Upper lobe of left lung (tissue), 4 donors: ENCODE results near the gene EHD4.

Experiments used
- CTCF ChIP-seq, 6 experiments: fragments of 450-650 bp in 4 of 6; fragments of 200-600 bp in 2 of 6; sonication (generic) in 2 of 6; IDR thresholded peaks; one replicate each; pipeline ENCODE4 v1.5.1; 2016 to 2019; ENCODE audit warnings: antibody characterized with exemption in 6 of 6
- EP300 ChIP-seq, 4 donors: sonication (generic); formaldehyde crosslinking; IDR thresholded peaks; one replicate each; pipeline ENCODE4 v1.5.1; 2017; ENCODE audit warnings: antibody characterized with exemption in 4 of 4, control low read depth in 2 of 4
- POLR2A ChIP-seq, 4 donors: fragments of 450-650 bp; IDR thresholded peaks; one replicate each; pipeline ENCODE4 v1.5.1; 2016 to 2017; ENCODE audit warnings: antibody characterized with exemption in 4 of 4, mild to moderate bottlenecking in 2 of 4

DNA sequence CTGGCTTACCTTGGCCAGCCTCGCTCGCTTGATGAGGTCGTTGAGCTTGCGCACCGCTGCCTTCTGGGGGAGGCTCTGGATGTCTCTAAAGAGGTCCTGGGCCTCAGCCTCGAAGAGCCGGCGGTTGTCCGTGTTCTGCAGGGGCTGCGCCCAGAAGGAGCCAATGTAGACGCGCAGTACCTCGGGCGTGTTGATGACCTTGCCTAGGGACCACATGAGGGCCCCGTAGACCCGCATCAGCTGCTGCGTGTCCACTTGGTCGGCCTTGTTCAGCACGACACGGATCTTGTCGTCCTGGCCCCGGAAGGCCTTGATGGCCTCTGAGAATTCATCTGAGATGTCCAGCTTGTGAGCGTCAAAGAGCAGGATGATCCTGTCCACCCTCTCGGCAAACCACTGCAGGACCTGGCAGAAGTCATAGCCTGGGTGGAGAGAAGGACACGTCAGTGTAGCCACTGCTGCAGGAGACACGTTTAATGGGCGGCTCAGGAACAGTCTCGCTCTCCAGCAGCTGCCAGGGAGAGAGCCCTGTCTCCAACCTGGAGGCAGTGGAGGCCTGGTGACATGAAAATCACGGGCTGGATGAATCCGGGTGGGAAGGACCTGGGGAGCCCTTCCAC lies 53.0 kb downstream of the EHD4 start:
- no peak for TF ChIP-seq CTCF (IDR thresholded peaks at IDR 0.05)
- TF ChIP-seq POLR2A (IDR thresholded peaks at IDR 0.05), result no peak
- no peak for TF ChIP-seq EP300 (IDR thresholded peaks at IDR 0.05)
